Renal cortical epithelial cell (primary cell): ENCODE results near the gene CELA3B. TPM values are rescaled to one million over a fixed set of nuclear protein-coding genes. Genes with fewer than 3 reads are reported as not detected.
"Not testable (repeated sequence)": the region's sequence is repeated elsewhere in the genome, so short reads cannot be mapped to it uniquely, and the experiment has no call there.

Experiments
- DNase-seq: peaks from one replicate; pipeline ENCODE4 v3.0.0-alpha.2; 2011; ENCODE audit warnings: low read depth
- total RNA-seq: library from RNA; depleted of rRNA; stranded (reverse); fragments of >200 nt; gene quantifications from 2 replicates; pipeline ENCODE4 v1.2.3, GENCODE V29; 2014

Gene CELA3B
- total RNA-seq, 1 donor from 2014 or later: not detected

- not testable (repeated sequence) for DNase-seq
Observed at GRCh38 chr1:21942959-21943640, 33.7 kb upstream of the CELA3B start.

GRCh38 chr1:21944733-21945073 is 32.1 kb upstream of the CELA3B start:
- no peak for DNase-seq

GRCh38 chr1:21946836-21947587 is 29.8 kb upstream of the CELA3B start:
- no peak for DNase-seq

GRCh38 chr1:21950734-21951133 is 26.1 kb upstream of the CELA3B start:
- DNase-seq: no peak

GRCh38 chr1:21951226-21951870 is 25.5 kb upstream of the CELA3B start:
- DNase-seq: no peak

- no peak for DNase-seq
Observed at GRCh38 chr1:21952786-21953520, 23.9 kb upstream of the CELA3B start.

- no peak for DNase-seq
Observed at GRCh38 chr1:21955058-21955457, 21.8 kb upstream of the CELA3B start.

GRCh38 chr1:21955501-21956281 is 21.1 kb upstream of the CELA3B start:
- DNase-seq: no peak

- DNase-seq: peak; percentile 90
Observed at GRCh38 chr1:21956720-21957552, 19.9 kb upstream of the CELA3B start.

GRCh38 chr1:21961337-21961736 is 15.5 kb upstream of the CELA3B start:
- DNase-seq: no peak

- no peak for DNase-seq
Observed at GRCh38 chr1:21961799-21962198, 15.0 kb upstream of the CELA3B start.

- peak; percentile 47 for DNase-seq
Observed at GRCh38 chr1:21963477-21964217, 13.2 kb upstream of the CELA3B start.

GRCh38 chr1:21966247-21967000 is 10.4 kb upstream of the CELA3B start:
- peak; percentile 82 for DNase-seq

- DNase-seq: not testable (repeated sequence)
Observed at GRCh38 chr1:21967216-21967615, 9.6 kb upstream of the CELA3B start.

- not testable (repeated sequence) for DNase-seq
Observed at GRCh38 chr1:21969066-21969465, 7.8 kb upstream of the CELA3B start.

- not testable (repeated sequence) for DNase-seq
Observed at GRCh38 chr1:21970523-21970922, 6.3 kb upstream of the CELA3B start.

- peak; percentile 17 for DNase-seq
Observed at GRCh38 chr1:21972973-21973441, 3.8 kb upstream of the CELA3B start.

- not testable (repeated sequence) for DNase-seq
Observed at GRCh38 chr1:21973948-21974347, 2.9 kb upstream of the CELA3B start.

GRCh38 chr1:21974699-21975098 is 2.1 kb upstream of the CELA3B start:
- DNase-seq: not testable (repeated sequence)
